AG20443 (cell line): Measurements from ENCODE around the gene CAMKK2.
"Not testable (repeated sequence)": the region's sequence is repeated elsewhere in the genome, so short reads cannot be mapped to it uniquely, and the experiment has no call there.

Source experiments
- DNase-seq: peaks from one replicate; pipeline ENCODE4 v3.0.0; 2012; ENCODE audit warnings: low spot score, mixed read lengths

CAMKK2 gene

DNA sequence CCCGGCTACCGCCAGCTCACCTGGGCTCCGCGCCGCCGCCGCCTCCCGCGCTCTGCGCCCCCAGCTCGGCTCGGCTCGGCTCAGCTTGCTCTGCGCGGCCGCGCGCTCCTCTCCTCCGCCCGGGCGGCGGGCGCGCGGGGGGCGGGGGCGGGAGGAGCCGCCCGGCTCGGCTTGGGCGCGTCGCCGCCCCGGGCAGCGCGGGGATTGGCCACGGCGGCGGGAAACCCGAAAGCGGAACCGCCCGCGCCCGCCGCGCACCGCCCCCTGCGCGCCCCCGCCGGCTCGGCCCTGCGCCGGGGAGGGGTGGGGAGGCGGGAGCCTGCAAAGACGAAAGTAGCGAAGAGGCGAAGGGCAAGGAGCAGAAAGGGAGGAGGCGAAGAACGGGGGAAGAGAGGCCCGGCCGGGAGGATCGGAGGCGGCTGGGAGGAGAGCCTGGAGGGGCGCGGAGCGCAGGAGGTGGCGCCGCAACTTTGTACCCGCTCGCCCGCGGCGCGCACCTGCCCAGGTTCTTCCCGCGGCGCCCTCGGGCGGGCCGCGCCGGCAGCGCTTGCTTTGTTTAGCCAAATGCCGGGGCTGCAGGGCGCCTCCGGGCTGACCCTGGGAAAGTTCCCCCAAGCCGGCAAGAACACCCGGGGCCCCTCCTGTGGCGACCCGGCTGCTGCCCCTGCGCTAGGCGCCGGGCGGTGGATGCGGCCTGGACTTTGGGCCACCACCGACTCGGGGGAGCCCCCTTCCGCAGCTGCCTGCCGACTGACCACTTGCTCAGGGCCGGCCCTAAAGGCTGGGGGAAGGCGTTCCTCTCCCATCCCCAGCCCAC is at the start of gene CAMKK2:
TSS of gene CAMKK2 (minus strand) at position 92 of the 817 bp plus-strand sequence. CDS start 22,183 bp downstream, outside the sequence.
- DNase-seq, result peak; percentile 99

DNA sequence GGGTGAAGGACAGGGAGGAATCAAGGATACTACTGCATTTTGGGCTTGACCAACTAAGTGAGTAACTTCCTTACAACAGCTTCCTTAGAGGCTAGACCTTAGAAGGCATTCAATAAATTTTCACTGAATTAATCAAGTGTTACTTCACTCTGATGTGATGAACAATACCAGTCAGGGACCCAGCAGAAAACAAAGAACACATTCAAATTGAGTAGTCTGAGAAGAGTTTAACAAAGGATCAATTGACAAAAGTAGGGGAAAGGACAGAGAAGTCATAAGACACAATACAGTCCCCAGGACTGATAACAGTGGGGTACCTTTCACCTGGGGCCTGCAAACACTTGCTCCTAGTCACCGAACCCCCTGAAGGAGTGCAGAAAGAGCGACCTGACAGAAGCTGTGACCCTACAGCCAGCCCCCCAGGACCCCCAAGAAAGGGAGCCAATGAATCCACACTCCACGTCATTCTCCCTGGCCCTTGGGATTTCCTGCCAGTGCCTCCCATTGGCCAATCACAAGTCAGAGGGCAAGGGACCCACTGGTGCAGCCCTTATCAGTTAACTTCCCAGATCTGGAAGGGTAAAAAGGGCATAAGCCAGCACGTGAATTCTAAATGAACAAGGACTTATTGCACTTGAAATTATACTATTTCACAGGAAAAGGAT is 48.8 kb upstream of the CAMKK2 start:
- no peak for DNase-seq

DNA sequence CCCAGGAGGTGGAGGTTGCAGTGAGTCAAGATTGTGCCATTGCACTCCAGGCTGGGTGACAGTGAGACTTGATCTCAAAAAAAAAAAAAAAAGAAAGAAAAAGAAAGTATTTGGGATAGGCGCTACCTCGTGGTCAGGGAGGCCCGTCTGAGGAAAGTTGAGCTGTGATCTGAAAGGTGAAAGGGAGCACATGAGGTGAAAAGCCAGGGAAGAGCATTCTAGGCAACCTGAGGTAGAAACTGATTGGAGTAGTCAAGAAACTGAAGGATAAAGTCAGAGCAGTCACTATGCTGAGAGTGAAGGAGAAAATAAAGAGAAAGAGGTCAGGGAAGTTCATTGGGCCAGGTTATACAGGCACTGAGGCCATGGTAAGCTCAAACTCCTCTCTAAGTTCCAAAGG is 48.0 kb upstream of the CAMKK2 start:
- DNase-seq, result no peak

DNA sequence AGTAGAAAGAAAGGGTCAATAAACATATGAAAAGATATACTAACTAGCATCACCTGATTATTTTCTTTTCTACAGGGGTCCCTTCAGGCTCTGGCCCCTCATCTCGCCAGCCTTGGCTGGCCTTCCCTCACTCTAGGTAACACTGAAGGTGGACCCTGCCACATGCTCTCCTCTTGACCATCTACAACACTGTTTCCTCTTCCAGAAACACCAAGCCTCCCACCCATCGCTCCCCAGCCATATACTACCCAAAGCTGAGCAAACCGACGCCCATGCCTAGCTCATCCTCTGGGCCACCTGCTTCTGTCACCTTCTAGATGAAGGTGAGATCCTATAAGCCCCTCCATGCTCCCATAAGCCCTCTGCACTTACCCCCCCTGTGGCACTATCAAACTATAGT is 40.9 kb upstream of the CAMKK2 start:
- DNase-seq, result no peak

DNA sequence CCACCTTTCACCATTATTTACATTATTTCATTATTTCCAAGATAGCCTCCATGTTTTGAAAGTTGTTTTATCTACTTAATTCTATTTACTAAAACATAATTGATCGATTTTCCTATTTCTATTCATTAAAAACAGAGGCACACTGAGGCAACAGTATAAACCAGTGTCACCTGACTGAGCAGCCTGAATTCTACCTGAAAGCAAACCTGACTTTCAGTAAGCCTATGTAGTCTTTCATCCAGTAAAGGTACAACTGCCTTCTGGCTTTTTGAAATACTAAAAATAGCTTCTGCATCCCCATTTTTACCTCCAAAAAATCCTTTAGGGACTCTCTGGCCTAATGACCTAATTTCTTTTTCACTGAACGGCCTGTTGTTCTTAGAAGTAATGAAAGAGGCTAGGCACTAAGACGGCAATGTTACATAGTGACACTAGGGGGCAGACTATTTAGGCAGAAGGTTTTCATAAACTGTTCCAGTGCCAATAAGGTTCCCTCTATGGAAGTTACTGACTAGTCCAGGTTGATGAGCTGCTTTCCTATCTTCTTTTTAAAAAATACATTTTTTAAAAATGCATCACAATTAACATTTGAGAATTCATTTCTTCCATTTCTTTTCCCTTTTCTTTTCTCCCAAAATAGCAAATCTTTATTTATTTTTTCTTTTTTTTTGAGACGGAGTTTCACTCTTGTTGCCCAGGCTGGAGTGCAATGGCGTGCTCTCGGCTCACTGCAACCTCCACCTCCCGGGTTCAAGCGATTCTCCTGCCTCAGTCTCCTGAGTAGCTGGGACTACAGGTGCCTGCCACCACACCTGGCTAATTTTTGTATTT is 38.2 kb upstream of the CAMKK2 start:
- peak; percentile 82 for DNase-seq

DNA sequence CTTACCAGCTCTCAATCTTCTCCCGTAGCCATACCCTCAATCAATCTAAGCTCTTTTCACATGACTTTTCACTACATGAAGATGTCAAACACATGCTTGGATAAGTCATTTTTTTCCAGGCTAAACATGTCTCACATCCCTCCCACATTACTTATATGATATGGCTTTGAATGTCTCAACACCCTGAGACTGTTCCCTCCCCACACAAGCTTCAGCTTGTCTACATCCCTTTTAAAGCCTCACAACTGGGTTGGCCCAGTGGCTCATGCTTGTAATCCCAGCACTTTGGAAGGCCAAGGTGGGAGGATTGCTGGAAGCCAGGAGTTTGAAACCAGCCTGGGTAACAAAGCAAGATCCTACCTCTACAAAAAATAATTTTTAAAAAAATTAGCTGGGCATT is 37.2 kb upstream of the CAMKK2 start:
- no peak for DNase-seq

DNA sequence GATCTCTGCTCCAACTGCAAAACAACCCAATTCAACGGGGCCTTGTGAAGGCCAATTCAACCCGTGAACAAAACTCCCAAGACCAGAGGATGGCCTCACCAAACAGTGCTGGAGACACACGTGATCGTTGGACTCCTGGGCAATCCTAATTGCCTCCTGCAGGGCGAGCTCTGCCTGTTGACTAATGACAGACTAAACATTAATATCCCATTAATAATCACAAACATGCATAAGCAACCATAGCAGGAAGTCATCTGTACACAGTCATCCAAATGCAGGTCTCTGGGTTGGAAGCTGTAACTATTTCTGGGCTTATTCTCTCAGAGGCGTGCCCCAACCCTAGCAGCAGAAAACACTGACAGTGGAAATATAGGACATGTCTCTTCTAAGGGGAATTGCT is 34.7 kb upstream of the CAMKK2 start:
- no peak for DNase-seq

DNA sequence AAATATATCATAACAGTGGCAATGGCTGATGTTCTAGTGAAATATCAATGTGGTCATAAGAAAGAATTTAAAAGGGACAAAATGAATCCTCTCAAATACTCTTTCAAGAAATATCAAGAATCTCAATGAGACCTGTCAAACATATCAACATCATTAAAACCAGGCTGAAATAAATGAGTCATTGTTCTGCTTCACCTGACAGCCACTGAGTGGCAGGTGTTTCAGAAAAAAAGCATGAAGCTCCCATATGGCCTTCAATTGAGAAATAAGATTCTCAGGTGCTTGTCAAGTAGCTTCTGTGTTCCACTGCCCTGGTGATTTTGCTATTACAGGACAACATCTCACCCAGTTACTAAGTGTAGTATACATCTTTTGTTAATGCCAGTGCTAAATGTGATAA is 34.2 kb upstream of the CAMKK2 start:
- no peak for DNase-seq

DNA sequence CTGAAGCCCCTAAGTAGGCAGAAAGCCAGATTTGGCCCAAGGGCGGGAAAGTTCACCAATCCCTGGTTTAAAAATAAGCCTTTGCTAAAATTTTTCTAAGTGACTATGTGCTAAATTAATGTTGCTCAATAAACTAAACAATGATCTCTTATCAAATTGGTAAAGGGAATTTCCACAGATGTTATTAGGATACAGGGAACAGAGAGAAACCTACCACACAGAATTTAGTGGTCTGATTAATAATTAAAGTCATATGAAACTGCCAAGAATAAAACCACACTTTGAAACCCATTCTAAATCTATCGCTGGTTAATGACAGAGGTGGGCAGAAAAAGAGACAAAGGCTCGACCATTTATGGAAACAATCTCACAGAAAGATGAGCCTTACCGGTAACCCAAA is 33.7 kb upstream of the CAMKK2 start:
- no peak for DNase-seq

DNA sequence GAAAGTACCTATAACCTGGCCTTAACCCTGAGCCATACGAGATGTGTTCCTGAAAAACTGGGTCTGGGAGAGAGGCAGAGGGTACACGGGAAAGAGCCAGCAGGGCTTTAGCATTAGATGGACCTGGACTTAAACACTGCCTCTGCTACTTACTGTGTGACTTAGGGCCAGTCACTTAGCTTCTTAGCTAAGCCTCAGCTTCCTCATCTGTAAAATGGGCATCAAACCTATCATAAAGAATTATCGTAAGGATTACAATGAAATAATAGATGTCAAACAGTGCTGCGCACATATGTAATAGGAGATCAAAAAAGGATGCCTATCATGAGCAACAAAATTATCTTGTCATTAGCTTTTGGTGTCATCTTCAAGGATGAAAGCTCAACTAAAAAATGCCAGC is 32.1 kb upstream of the CAMKK2 start:
- no peak for DNase-seq

DNA sequence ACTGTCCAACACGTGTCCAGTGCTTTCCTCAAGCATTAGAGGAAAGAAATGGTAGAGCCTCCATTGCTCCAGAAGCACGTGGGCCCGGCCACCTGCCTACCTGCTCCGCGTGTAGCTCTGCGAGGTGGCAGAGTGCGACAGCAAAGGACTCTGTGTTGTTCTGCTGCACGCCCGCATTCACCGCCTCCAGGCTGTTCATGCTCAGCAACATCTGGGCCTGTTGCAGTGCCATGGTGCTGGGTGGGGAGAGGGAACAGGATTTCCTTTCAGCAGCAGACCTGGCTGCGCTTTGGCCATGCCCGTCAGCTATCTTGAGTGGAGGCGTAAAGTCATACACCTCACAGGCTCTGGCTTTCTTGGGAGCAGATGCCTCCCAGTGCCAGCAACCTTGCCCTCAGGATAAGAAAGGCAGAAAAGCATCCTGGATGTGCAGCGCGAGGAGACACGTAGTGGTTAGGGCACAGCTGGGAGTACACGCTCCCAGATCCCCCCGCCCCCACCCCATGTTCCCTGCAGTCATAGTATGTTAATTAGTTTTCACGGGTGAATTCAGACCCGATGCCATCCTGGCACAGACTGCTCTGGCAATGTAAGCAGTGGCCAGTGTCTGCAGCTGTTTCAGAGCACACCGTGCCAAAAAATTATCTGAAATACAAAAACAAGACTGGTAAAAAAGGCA is 30.6 kb upstream of the CAMKK2 start:
- no peak for DNase-seq

DNA sequence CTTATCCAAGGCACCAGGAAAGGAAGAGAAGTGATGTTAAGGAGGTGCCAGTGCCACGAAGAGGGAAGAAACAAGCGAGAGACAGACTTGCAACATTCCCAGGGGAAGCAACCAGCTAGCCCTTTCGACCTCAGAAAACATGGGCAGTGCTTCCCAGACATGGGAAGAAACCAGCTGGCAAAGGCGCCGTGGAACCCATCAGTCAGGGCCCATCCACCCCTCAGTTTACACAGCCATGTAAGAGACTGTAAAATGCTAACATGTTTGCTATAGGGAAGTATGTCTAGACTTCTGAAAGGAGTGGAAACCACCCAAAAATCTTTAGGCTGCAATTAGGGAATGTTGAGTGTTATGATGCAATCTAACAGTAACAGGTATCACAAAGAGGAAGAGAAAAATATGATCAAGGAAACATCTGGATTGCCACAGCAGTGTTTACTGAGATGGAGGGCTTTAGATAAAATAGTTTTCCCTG is 29.4 kb upstream of the CAMKK2 start:
- peak; percentile 14 for DNase-seq

DNA sequence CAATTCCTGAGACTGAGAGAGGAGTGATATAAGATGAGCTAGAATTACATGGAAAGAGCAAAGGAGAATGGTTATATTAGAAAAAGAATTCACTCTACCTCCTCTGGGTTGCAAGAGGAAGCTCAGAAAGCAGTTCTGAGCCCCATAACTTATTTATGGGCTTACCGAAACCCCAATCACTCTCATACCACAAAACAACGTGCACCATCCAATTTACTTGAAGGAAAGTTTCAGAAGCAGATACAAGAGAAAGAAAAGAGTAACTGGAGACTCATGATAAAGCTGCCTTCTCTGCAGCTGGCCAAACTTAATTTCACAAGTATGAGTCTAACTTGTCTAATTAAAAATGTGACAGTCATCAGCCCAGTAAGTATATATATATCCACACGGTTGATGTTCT is 27.4 kb upstream of the CAMKK2 start:
- DNase-seq, result no peak

DNA sequence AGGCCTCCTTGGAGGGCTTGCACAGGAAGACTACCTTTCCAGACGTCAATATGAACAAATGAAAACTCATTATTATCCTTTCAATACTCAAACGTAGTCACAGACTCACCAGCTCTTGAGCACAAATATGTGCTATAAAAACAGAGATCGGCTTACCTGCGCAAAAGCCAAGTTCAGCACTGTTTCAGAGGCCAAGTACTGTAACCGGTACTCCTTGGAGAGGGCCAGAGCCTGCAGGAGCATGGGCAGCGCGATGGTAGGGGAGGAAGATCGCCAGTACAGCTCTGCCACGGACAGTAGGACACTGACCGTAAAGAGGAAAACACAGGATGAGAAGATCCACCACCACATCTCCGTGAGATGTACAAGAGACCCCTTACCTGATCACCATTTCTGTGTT is 21.6 kb upstream of the CAMKK2 start:
- no peak for DNase-seq

DNA sequence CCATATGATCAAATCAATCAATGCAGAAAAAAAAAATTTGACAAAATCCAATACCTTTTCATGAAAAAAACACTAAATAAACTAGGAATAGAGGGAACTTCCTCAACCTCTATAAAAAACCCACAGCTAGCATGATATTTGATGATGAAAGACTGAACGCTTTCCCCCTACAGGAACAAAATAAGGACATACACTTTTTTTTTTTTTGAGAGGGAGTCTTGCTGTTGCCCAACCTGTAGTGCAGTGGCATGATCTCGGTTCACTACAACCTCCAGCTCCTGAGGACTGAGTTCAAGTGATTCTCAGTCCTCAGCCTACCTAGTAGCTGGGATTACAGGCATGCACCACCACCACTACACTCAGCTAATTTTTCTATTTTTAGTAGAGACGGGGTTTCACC is 17.9 kb upstream of the CAMKK2 start:
- DNase-seq, result no peak

DNA sequence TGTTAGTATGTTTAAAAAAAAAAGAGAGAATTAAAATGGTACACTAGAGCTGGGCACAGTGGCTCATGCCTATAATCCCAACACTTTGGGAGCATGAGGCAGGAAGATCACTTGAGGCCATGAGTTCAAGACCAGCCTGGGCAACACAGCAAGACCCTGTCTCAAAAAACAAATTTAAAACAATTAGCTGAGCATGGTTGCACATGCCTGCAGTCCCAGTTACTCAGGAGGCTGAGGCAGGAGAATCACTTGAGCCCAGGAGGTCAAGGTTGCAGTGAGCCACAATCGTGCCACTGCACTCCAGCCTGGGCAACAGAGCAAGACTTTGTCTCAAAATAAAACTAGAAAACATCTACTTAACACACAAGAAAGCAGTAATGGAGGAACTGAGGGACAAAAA is 13.7 kb upstream of the CAMKK2 start:
- DNase-seq, result not testable (repeated sequence)

DNA sequence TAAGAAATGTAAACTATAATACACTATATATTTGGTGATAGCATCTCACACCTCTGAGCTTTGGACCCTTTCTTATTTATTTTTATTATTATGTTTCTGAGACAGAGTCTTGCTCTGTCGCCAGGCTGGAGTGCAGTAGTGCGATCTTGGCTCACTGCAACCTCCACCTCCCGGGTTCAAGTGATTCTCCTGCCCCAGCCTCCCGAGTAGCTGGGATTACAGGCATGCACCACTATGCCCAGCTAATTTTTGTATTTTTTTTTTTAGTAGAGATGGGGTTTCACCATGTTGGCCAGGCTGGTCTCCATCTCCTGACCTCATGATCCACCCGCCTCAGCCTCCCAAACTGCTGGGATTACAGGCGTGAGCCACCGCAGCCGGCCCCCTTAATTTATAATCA is 10.9 kb upstream of the CAMKK2 start:
- DNase-seq, result not testable (repeated sequence)

DNA sequence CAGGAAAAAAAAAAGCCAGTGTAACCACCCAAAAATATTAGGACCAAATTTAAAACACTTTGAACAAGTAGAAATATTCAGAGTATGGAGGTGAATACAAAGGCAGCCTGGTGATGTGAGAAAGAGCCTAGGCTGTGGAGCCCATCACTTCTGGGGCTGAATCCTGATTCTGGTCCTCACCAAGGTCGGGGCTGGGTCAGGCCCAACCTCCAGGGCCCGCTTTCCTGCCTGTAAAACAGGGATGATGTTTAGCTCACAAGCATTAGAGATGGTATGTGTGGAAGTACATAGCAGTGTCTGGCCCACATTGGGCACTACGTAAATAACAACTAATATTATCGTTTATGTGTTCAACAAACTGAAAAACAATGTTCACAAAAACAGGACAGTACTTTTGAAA is 7.8 kb upstream of the CAMKK2 start:
- DNase-seq, result no peak

DNA sequence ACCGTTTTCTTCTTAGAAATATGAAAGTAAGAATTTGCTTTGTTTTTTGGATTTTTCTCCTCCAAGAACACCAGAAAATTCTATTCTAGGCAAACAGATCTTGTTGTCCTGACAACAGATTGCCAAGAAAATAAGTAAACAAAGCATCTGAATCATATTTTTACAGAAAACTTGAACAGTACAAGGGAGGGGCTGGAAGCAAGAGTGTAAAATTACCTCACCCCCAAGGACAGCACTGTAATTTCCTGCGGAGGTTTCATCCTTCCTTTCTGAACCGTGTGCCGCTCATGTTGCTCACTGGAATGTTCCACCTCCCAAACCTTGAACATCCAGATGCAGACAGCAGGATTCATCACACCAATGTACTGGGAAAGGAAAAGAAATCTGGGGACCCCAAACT is 5.4 kb upstream of the CAMKK2 start:
- DNase-seq, result peak; percentile 46

DNA sequence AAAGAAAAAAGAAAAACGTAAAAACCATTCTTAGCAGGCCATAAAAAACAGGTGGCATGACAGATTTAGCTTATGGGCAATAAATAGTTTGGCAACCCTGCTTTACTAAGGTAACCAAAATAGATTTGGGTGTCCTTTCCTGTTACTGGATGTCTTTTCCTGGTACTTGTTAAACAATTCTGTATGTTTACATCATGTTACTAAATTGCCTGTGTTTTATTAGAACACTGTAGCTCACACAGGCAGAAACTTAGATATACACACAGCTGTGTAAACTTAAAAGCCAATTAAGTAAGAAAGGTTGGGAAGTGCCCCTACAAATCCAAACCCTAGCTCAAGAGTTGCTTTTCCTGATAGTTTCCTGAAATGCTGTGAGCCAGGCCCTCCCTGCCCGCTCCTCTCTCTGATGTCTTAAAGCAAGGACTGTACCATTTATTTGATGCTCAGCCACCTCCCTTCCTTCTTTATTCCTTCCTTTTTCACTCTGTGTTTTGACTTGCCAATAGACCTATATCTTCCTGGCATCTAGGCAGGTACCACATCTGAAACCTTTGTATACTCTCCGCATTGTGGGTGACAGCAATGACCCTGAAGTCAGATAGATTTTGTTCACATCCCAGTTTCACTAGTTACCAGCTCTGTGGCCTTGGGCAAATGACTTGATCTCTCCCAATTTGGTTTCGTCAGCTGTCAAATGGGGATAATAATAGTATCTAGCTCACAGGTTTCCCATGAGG is 3.7 kb upstream of the CAMKK2 start:
- no peak for DNase-seq

DNA sequence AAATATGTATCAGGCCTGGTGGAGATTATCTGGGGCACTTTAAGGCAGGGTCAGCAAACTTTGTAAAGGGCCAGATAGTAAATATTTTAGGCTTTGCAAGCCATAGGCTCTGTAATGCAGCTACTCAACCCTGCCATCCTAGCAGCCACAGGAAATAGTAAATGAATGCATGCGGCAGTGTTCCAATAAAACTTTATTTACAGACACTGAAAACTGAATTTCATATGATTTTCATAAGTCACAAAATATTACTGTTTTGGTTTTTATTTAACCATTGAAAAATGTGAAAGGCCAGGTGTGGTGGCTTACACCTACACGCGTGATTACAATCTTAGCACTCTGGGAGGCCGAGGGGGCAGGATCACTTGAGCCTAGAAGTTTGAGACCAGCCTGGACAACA is 3.2 kb upstream of the CAMKK2 start:
- no peak for DNase-seq
